ENCODE results near the gene KIAA0753.
"Not testable (repeated sequence)": the region's sequence is repeated elsewhere in the genome, so short reads cannot be mapped to it uniquely, and the experiment has no call there.

Gene KIAA0753

DNA sequence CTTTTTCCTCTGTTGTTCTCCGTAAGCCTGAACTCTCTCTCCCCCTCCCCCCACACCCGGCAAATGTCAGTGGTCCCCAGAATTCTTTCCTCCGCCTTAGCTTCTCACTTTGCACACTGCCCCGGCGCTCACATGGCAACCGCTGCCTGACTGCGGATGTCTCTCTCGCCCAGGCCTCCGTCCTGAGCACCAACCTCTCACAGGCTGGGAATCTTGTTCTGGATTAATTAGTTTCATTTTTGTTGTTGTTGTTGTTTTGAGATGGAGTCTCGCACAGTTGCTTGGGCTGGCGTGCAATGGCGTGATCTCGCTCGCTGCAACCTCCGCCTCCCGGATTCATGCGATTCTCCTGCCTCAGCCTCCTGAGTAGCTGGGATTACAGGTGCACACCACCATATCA, 27.7 kb upstream of the KIAA0753 start:
- DNase-seq: no peak

DNA sequence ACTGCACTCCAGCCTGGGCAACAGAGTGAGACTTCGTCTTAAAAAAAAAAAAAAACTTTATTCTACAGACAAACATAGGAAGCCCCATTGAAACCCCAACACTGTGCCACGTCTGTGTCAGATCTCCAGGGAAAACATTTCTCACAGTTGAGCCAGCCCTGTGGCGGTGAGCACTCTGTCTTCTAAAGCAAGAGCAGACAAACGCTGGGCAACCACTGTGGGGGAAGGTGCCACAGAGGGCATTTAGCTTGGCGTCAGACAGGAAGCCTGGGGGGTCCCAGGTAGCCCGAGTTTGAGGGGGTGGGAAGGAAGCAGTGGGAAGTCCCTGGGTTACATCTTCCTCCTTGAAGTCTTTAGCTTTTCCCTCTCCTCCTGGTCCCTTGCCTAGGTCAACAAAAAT, 27.0 kb upstream of the KIAA0753 start:
- DNase-seq: no peak

DNA sequence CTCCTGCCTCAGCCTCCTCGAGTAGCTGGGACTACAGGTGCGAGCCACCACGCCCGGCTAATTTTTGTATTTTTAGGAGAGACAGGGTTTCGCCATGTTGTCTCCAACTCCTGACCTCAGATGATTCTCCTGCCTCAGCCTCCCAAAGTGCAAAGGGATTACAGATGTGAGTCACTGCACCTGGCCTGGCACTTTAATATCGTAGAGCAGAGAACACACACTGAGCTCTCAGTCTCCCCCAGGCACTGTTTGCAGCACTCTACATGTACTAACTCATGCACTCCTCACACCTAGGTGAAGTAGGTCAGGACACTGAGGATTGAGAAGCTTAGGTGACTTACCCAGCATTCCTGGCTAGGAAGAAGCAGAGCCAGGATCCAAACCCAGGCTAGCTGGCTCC, 26.0 kb upstream of the KIAA0753 start:
- DNase-seq: no peak

DNA sequence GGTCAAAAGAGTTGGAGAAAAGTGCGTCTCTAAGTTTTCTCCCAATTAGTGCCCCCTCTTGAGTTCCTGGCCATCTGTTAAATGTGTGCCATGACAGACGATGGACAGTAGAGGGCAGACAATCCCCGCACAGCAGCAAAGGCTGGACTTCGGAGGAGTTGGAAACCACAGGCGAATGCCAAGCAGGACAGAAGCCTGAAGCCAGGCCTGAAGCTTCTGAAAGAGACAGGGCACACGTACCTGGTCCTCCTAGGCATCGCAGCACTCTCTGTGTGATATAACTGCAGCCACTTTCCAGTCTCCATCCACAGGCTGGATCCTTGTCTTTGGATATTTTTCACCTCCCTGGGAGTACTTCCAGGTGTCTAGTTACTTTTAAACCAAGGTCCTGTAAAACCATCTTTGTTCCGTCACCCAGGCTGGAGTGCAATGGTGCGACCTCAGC, 25.6 kb upstream of the KIAA0753 start:
- peak; percentile 71 for DNase-seq

DNA sequence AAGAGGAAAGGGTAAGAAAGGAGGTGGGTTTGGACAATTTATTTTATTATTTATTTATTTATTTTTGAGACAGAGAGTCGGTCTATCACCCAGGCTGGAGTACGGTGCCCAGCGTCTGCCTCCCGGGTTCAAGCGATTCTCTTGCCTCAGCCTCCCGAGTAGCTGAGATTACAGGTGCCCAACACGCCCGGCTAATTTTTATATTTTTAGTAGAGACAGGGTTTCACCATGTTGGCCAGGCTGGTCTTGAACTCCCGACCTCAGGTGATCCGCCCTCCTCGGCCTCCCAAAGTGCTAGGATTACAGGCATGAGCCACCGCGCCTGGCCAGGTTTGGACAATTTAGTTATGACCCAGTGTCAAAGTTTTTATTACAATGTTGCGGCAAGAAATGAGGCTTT, 22.7 kb upstream of the KIAA0753 start:
- DNase-seq: not testable (repeated sequence)

DNA sequence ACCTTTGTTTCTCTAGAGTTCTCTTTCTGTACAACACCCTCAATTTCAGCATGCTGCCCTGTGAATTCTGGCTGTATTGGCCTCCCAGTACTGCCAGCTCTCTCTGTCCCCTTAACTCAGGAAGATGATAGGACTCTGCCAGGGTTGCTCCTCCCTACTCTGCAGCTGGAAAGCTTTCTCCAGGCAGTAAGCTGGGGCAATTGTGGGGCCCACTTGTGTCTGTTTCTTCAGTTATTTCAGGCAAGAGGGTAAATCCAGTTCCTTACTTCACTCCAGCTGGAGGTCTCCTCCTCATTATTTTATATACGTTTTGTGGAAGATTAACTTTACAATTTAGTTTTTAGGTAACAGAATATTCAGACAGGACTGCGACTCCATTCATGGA, 20.9 kb upstream of the KIAA0753 start:
- DNase-seq: peak; percentile 14

DNA sequence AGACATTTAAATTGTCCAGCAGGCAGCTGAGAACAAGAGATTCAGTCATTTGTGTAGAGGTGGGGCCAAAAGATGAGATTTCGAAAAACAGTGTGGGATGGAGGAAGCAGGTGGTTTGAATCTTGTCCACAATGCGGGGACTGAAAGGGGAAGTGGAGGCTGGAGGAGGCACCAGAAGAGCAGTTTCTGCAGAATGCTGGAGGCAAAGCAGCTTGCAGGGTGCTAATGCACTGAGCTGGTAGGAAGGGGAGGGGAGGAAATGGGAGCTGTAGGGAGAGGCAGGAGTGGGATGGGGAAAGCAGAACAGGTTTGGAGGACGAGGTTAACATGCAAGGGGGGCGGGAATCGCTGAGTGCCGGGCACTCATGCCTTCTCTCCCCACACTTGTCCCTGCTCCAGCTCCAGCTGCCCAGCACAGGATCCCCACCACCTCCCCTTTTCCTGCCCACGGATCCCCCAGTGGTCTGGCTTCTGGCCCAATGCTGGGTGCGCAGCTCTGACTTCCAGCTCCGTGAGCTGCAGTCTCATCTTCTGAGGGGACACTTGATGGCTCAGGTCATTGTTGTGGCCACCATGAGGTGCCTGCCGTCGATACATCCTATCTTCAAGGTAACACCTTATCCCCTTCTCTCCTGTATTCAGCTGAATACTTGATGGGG, 20.4 kb upstream of the KIAA0753 start:
- DNase-seq: peak; percentile 93

DNA sequence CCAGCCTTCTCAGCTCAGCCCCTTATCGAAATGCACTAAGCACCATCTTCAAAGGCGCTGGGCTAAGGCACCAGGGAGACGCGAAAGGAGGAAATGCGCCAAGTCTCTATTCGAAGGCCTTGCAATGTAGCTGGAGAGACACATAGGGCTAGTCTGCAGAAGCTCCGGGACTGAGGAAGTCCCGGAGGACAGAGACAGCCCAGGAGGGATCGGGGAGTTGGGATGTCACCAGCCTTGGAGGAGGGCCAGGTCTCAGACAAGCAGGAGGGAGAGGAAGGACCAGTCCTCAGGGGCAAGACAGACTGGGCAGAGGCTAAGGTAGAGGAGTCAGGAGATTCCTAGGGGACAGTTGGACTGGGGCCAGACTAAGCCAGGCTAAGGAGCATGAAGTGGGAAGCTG, 19.6 kb upstream of the KIAA0753 start:
- peak; percentile 45 for DNase-seq

DNA sequence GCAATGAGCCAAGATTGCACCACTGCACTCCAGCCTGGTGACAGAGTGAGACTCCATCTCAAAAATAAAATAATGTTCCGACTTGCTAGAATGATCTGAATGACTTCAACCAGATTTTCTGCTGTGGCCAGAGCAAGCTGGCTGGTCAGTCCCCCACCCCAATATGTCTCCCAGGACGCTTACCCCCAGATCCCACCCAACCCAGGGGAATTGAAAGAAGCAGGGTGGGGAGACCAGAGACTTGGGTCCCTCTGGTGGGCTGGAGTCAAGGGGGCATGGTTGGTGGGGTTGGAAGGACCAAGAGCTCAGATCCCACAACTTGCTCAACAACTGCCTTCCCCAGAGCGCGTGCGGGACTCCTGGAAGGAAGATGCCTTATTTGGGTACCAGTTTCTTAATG, 17.9 kb upstream of the KIAA0753 start:
- DNase-seq: not testable (repeated sequence)

DNA sequence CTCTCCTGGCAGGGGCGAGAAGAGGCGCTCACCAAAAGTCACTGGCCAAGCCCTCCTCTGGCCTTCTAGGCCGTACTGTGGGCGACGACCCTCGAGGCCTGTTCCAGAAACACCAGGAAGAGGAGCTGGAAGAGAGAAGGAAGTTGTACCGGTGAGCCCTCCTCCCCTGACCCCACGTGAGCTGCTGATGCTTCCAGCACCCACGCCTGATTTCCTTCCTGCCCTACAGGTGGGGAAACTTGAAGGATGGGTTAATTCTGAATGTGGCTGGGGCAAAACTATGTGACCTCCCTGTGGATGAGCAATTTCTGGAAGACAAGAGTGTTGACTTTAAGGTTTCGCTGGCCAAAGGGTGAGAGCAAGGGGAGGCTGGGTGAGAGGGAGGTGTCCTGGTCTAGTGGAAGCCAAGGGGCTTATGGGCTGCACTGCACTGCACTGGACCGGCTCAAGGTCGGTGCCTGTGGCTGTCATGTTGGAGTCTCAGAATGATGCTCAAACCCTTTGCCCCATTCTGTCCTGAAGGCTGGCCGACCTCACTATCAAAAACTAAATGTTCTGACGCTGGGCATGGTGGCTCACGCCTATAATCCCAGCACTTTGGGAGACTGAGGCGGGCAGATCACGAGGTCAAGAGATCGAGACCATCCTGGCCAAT, 17.2 kb upstream of the KIAA0753 start:
- DNase-seq: no peak

DNA sequence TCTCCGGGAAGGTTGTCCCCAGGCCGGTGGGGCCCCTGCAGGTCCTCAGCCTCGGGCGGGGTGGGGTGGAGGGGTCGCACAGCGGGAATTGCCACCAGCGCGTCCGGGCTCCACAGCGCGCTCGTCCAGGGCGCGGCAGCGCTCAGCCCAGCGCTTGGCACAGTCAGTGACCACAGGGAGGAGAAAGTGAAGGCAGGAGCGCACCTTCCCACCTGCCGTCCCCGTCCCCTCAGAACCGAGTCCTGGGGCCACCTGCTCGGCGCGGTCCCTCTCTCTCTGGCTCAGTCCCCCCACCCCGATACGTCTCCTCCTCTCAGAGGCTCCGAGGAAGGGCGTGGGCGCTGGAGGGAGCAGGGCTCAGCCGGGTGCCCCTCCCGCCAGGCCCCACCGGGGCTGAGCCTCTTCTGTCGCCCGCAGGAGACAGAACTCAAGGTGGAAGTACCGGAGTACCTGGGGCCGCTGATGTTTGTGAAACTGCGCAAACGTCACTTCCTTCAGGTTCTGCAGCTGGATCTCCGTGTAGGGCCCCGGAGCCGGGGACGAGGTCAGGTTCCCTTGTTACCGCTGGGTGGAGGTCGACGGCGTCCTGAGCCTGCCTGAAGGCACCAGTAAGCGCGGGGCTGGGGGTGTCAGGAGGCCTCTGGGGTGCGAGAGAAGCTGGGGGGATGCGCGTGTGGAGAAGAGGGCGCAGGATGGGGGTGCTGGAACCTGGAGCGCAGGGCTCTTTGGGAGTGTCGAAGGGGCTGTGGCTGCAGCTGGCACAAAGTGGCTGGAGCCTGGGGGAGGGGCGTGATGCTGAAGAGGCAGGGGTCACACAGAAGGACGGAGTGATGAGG, 16.5 kb upstream of the KIAA0753 start:
- not testable (repeated sequence) for DNase-seq

DNA sequence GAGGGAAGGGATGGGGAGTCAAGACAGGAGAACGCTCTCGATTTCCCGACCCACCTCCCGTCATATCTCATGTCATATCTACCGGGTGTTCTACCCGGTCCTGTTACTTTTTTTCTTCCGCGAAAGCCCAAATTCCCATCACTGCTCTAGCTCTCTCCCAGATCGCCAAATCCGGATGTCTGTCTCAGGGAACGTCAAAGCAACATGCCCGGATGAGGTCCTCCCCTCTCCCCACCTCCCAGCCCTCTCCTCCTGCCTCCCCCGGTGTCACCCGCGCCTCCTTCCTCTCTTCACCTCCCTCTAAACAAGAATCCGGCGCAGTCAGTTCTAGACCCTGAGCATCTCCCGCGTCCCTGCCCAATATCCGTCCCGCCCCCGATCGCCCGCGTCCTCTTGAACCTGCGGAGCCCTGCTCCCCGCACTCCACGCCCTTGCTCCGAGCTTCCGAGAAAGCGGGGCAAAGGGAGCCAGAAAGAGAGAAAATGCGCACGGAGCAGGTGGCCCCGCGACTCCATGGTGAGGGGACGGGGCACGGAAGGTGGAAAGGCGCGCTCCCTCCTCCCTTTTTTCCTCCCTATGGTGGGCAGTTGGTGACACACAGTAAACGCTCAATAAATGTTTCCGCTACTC, 15.3 kb upstream of the KIAA0753 start:
- not testable (repeated sequence) for DNase-seq

DNA sequence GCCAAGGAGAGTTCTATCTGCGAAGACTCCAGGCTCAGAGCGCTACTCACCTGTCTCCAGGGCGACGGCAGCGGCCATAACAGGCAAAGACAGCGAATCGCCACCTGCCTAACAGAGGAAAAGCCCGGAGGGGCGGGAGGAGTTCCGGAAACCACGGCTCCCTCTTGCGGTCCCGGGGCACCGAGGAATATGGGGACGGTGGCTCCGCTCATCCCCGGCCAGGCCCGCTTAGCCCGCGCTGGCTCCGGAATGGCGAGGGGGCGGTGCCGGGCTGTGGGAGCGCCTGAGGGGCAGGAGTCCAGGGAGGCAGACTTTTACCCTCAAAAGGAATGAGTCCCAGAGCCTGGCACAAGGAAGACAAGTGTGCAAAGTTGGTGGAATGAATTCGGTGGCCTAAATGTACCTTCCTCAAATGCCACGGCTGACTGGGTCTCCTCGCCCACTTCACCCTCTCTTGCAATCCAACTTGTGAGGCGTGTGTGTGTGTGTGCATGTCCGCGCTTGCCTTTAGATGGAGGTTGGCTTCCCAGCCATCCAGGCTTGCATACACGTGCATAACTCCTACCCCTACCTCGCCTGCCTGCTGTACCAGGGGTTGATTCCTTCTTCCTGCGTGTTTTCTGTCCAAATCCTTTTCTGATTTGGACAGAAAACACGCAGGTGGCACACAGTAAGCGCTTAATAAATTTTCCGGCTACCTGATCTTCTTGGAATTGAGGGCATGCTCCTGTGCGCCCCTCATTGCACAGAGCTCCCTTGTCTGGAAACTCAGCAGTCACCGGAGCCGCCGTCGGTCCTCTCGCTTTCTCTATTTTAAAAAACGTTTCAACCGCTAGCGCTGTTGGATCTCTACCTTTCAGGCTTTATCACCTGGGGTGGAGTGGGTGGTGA, 14.6 kb upstream of the KIAA0753 start:
- no peak for DNase-seq

DNA sequence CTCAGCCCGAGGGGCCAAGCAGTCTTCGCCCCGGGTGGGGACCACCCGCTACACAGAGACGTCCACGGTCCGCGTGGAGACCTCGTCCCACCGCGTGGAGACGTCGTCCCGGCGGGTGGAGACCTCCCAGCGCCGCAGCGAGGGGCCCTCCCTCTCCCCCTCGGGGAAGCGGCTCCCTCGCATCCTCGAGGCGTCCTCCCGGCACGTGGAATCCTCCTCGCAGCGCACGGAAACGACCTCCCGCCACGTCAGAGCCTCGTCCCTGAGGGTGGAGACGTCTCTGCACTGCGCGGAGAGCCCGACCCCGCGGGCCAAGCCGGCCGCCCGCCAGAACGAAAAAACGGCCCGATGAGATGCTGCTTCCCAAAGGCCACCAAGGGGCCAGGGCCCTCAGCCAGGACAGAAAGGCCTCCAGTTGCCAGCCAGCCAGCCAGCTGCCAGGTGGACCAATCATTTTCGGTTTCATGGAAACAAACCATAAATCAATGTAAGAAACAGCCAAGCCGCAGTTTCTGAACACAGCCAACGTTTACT, 11.5 kb upstream of the KIAA0753 start:
- DNase-seq: peak; percentile 29

DNA sequence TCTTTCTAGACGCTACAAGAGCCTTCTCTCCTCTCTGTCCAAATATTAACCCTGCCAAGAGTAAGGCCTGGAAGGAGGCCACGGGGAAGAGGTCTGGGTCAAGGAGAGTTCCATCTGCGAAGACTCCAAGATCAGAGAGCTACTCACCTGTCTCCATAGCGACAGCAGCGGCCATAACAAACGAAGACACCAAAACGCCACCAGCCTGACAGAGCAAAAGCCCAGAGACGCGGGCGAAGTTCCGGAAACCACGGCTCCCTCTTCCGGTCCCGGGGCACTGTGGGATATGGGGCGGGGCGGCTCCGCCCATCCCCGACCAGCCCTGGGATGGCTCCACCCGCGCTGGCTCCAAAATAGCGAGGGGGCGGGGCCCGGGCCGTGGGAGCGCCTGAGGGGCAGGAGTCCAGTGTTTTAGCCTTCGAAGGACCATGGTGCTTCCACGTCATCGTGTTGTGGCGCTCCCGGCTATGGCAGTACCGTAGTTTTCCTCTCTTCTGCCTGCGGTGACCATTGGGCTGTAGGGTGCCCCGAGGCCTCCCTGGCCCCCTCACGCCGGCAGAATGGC, 10.9 kb upstream of the KIAA0753 start, which contains the start of the genes C17orf100 and MED31:
TSS of gene C17orf100 (plus strand) at position 409 of the 565 bp plus-strand sequence. CDS start at position 561, 152 bp downstream.
TSS of gene MED31 (minus strand) at position 252 of the 565 bp plus-strand sequence. CDS start at position 175, 77 bp downstream.
- DNase-seq: peak; percentile 94

DNA sequence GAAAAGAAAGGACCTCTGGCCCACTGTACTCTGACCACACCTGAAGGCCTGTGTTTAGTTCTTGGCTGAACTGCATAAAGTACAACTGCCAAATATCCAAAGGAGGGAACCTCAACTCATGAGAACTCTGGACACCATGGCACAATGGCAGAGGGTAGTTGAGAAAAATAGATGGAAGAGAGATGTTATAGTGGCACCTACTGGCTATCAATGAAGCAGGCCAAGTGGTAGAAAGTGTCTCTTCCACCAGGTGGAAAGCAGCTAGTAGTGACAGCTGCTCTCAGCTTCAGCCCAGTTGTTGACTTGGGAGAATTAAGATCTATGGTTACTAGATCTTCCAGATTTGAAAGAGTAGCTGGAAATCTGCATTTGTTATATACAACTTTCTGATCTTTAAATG, 7.7 kb upstream of the KIAA0753 start:
- peak; percentile 20 for DNase-seq

DNA sequence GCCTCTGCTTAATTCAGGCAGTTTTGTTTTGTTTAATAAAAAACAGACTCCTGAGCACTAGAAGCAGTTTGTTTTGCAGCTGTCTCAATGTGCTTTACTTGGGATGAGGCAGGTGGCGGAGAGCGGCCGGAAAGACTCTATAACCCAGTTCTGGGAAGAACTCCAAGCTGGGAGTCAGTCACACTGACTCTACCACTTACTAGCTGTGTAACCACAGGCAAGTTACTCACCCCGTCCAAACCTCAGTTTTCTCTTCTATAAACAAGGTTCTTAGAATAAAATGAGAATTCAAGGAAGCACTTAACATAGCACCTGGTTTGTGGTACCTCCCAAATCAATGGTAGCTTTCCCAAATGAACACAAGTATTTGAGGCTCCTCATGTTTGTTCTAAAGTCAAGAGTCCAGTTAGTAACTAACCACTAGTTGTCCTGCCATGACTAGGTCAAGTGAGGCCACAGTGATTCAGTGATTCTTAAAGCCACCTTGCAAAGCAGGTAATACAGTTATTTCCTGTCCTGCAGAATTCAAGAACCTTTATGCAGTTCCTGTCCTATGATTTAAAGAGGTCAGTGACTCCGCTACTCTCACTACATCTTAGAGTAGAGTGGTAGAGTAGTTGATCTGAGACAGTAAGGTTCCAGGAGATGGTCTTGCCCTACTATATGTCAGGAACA, 3.1 kb upstream of the KIAA0753 start:
- DNase-seq: no peak

DNA sequence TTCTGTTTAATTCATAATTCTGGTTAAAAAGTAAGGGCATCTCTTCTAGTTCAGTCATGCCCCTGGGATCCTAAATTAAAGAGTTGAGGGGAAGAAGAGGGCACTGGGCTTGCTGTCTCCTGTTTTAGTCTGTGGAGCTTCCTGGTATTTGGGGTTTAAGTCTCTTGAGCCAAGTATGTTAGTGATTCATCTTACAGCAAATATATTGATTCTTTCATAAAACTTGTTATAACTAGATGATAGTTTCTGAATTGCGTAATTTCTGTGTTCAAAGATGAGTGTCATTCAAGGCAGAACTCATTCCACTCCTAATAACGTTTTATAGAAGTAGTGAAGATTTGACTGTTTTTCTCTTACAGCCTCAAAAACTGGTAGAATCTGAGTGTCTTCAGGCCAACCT, 2.1 kb upstream of the KIAA0753 start:
- peak; percentile 2 for DNase-seq

DNA sequence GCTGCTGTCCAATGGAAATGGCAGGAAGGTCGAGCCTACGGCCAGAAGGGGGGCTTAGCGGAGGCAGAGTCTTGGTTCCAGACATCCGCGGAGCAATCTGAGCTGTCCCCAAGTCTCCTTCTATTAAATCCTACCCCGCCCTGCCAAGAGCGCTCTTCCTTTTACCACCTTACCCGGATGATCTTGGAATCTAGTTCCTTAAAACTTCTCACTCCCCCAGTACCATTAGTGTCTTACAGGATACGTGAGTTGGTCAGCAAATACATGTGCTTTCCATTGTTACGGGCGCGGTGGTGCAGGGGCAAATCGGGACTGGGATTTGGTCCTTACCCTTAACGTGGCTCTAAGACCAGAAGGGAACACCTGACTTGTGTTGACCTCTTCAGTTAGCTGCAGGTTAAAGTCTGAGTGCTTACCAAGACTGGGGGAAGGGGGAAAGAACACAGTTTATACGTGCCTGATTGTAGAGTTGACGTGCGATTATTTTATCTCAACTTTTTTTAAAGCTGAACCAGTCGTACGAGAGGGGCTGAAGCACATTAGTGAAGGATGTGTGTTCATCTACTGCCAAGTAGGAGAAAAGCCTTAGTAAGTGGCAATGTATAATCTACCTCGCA, 844 bp upstream of the KIAA0753 start:
- DNase-seq: no peak
